ENCODE data around the gene ZNF580.

Gene ZNF580

DNA sequence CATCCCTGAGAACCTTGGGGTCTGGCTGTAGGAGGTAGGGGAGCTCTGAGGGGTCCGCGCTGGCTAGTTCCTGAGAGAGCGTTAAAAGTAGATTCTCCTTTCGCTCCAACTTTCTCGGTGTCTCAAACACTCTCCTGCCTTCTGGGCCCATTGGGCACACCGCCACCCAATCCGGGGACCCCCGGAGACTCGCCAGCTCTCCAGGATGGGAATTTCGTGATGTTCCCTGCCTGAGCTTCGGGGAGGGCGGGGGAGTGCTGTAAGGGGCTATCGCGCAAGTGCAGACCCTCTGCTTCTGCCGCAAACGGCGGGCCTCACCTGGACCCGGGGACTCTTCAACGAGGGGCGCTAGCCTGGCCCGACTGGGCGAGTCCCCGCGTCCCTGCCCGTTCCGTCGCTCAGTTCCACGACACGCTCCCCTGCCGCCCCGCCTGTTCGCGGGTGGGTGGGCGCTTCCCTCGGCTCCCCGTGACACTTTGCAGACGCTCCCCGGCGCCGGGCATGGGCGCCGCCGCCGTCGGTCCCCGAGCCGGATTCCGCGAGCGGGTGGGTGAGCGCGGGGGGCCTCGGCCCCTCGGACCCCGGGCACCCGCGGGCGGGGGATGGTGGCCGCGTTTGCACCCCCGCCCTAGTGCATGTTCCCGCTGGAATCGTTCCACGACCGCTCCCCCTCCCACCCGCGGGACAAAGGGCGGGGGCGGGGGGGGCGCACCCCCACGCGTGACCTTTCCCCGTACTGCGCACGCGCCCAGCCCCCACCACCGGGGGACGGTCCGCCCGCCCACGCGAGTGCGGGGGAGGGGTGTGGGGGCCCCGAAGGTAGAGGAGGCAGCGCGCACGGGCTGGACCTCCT, 7.2 kb downstream of the ZNF580 start, which contains the start of gene CCDC106:
TSS of gene CCDC106 (plus strand) at position 481 of the 853 bp plus-strand sequence. CDS start 835 bp downstream, outside the sequence.
- DNase-seq, result peak; percentile 48

DNA sequence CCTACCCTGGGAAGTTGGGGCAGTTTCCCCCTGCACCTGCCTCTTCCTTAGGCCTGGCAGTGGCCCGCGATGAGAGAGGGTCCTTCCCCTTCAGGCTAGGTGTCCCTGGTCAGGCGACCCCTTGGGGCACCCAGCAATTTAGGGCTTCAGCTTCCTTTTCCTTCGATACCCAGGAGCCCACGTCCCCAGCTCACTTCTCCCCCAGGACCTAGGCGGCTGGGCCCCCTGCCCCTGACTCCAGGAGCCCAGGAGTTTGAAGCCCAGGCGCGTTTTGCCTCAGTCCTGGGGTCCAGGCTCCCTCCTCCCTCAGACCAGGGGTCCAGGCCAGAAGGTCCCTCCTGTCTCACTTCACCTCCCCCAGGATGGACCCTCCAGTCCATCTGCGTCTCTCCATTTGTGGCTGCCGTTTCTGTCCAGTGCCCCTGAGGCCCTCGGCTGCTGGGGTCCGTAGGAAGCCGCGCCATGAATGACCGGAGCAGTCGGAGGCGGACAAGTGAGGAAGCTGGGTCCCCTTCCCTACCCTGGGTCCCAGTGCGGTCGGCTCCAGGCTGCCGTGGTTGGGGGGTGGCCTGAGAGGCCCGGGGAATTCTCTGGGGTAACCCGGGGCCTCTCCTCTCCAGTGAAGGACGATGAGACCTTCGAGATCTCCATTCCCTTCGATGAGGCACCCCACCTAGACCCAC, 7.9 kb downstream of the ZNF580 start:
- no peak for DNase-seq

DNA sequence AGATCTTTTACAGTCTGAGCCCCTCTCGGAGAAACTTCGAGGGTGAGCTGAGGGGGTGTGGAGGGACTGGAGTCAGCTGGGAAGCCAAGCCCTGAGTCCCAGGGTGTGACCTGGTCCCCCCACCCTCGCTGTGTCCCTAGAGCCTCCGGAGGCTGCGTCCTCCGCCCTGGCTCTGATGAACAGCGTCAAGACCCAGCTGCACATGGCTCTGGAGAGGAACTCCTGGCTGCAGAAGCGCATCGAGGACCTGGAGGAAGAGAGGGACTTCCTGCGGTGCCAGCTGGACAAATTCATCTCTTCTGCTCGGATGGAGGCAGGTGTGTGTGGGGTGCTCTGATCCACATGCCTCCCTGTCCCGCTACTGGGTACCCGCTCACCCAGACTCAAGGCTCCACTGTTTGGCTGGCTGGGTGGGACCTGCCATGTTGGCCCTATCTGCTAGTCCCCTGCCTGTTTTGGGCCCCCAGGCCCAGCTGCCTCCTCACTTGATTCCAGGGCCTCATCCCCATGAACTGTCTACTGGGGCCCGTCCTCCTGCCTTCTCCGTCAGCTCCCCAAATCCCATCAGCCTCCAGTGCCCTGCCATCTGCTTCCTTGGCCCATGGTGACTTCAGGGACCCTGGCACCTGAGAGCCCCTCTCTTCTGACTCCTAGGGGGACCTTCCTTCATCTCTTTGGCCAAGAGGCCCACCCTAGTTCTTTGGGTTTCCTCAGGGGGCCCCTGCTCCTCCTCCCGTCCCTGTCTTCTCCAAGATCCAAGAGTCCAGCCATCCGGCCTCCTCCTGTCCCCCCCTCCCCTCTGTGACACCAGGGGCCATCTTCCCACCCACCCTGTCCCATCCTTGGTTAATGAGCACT, 8.7 kb downstream of the ZNF580 start:
- no peak for DNase-seq

DNA sequence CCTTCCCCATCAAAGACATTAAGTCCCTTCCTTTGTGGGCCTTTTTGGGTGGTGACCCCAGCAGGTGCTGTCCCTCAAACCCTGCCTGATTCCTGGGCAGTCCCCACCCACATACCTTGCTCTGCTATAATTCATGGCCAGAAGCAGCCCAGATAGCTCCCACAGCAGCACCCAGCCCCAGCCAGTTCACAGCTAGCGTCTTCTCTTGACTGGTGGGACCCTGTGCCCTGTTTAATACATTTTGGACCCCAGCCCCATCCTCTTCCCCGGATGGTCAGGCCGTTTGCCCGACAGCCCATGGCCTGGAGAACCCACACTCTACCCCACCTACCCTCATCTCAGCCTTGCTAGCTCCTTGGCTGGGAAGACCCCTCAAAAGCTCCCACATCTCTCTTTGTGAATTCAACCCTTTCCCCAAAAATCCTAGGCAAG, 9.3 kb downstream of the ZNF580 start:
- DNase-seq, result no peak

- DNase-seq, result no peak
Observed at GRCh38 chr19:55650602-55651230, 9.9 kb downstream of the ZNF580 start.

GRCh38 chr19:55651236-55651635, 10.4 kb downstream of the ZNF580 start:
- DNase-seq, result no peak

DNA sequence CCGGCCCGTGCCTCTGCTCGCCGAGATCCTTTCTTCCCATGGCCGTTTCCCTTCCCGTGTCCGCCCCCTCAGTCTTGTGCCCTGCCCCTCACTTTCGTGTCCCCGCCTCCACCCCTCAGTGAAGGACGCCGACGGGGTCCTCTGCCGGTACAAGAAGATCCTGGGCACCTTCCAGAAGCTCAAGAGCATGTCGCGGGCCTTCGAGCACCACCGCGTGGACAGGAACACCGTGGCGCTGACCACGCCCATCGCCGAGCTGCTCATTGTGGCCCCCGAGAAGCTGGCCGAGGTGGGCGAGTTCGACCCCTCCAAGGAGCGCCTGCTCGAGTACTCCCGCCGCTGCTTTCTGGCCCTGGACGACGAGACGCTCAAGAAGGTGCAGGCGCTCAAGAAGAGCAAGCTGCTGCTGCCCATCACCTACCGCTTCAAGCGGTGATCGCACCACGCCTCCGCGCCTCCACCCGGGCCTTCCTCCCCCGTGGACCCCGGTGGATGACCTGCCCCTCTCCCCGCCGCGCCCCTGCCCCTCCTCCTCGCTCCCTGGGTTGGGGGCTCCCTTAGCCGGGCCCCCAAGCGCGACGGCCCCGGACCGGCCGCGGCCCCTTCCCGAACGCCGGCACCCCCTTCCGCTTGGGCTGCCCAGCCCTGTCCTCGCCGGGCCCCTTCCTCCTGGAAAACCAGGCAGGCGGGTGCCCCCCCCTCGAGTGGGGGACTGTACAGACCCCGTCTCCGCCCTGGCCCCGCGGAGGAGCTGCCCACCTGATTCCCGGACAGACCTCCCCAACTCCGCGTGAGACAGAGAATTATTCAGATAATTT, 11.7 kb downstream of the ZNF580 start:
- DNase-seq, result no peak

GRCh38 chr19:55653651-55654322, 13.0 kb downstream of the ZNF580 start:
- DNase-seq, result peak; percentile 100

DNA sequence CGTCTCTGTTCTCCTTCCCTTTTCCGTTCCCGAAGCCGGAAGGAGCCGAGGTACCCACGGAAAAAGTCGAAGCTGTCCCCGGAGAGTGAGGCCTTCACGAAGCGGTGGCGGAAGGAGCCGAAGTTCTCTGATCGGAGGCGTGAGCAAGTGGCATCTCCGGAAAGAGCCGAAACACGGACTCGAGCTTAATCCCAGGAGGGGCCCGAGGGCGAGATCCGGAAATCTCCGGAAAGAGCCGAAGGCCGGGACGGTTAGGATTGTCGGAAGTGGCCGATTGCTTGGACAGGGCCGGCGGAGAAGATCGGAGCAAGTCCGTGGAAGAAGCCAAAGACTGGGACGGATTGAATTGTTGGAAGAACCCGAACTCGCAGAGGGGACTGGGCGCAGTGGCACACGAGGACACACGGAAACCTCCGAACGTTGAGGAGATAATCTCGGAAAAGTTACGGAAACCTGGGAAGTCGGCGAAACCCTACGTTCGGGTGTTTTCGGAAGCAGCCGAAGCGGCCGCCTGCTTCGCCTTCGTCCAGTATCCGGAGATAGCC, 13.6 kb downstream of the ZNF580 start:
- DNase-seq, result peak; percentile 99

DNA sequence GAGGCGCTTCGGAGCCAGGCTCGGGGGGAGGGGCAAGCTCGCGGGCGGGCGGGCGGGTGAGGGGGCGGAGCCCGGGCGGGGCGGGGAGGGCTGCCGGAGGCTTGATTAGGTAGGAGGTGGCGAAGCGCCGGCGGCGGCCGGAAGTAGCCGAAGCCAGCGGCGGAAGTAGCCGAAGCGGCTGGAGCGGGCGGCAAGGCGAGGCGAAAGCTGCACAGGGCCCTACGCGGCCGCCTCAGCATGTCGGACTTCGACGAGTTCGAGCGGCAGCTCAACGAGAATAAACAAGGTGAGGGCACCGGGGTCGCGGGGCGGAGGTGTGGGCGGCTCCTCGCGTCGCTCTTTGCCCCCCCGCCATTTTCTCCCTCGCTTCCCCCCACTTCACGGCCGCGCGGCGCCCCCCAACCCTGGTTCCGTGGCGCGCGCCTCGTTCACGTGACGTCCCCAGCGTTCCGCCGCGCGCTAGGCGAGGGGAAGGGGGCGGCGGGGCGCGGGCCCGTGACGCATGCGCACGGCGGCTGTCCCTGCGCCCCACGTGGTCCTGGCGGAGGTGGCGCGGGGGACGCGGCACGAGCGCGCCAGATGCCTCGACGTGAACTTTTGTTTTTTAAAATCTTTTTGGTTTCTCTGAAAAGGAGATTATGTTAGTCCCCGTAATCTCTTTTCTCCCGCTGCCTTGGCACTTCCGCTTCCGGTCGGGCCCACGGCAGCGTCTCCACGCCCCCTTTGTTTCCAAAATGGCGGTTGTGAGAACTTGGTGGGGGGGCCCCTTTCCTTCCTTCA, 14.3 kb downstream of the ZNF580 start, which contains the start of gene U2AF2:
TSS of gene U2AF2 (plus strand) at position 168 of the 780 bp plus-strand sequence. CDS start at position 238, 70 bp downstream.
- DNase-seq, result peak; percentile 98

- DNase-seq, result no peak
Observed at GRCh38 chr19:55655648-55656040, 14.8 kb downstream of the ZNF580 start.

DNA sequence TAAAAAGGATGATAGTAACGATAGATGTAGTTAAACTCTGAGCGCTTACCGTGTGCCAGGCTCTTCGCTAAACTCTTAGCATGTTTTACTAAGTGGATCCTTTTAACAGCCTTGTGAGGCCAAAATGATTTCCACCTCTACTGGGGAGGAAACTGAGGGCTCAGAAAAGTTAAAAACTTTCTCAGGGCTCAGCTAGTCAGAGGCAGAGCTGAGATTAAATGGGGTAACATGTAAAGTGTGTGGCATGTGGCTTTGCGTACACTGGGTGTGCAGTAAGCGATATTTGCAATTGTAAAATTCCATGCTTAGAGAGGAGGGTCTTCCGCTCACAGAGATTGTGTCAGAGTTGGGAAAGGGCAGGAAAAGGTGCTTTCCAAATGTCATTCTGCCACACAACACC, 15.8 kb downstream of the ZNF580 start:
- DNase-seq, result no peak

GRCh38 chr19:55656988-55657747, 16.4 kb downstream of the ZNF580 start:
- no peak for DNase-seq

GRCh38 chr19:55658846-55659459, 18.2 kb downstream of the ZNF580 start:
- DNase-seq, result no peak

GRCh38 chr19:55659822-55660221, 19.0 kb downstream of the ZNF580 start:
- no peak for DNase-seq

- DNase-seq, result no peak
Observed at GRCh38 chr19:55660404-55660803, 19.6 kb downstream of the ZNF580 start.

DNA sequence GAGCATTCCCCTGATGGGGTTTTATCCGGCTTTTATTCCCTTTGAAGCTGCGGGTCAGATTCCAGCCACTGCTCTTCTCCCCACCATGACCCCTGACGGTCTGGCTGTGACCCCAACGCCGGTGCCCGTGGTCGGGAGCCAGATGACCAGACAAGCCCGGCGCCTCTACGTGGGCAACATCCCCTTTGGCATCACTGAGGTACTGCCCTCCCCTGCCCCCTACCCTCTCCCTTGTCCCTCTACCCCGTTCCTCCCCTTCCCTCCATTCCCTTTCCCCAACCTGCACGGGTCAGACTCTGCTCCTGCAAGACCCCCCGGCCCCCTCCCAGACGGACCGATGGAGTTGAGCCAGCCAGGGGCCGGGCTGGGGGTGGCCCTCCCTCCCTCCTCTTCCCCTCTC, 20.2 kb downstream of the ZNF580 start:
- no peak for DNase-seq

GRCh38 chr19:55661826-55662225, 21.0 kb downstream of the ZNF580 start:
- DNase-seq, result no peak

Measured in effector CD8-positive, alpha-beta T cell (primary cell).